ENCODE results near the gene CUBN.

Gene CUBN

DNA sequence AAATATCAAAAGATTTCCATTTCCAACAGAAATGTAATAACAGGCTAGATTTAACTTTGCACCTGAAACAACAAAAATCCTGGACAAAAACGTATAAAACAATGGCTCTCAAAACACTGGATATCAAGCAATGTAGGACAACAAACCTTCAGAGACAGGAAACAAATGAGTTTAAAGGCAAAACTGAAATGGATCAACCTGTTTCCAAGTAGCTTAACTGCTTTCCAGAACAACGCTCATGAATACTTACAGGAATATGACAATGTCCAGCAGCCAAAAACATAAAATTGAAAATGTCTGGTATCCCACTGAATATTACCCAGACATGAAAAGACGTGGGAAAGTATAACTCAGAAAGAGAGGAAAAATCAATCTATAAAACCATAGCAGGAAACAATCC lies 62.8 kb downstream of the CUBN start:
- no peak for DNase-seq

DNA sequence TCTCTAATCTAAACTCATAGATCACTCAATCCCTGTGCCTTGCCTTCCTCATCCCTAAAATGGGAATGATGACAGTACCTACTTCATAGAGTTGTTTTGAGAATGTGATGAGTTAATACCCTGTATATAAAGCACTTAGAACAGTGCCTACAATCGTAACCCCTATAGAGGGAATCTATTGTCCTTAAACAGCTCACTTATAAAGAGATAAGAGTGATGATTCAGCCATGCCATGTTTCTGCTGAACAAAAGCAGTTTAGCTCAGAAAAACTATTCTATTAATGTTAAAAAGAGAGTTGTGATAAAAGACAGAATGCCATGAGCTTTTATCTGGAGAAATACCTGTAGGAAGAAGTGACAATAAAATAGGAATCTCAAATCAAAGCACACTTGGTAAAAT lies 63.6 kb downstream of the CUBN start:
- DNase-seq, result no peak

DNA sequence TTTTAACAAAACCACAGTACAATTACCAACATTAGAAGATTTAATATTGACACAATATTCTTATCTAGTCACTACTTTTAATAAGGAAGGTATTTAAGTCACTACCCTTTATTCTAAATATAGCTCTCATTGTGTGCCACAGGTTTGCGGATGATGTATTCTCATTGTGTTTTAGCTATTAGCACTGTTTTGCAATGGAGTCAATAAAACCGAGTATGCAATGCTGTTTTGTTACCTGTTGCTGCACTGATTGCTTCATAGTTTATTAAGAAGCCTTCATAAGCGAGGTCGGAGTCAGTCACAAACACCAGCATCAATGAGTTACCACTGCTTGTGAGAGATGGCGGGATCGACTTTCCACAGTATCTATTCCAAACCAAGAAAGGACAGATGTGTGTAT lies 64.3 kb downstream of the CUBN start:
- DNase-seq, result no peak

DNA sequence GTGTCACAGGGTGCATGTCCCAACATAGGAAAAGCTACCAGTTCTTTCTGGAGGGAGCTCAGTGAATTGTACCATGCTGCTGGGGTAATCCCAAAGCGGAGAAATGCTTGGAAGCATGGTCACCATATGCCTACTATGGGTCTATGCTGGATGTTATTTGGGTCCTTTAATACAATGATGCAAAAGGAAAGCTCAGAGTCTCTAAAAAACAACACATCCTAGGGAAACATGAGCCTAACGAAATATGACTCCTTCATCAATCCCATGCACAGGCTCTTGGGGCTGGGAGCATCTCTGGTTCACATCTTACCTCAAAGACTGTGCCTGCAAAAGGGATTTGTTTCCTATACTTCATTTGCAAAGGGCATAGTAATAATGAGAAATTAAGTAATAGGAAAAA lies 65.2 kb downstream of the CUBN start:
- no peak for DNase-seq

DNA sequence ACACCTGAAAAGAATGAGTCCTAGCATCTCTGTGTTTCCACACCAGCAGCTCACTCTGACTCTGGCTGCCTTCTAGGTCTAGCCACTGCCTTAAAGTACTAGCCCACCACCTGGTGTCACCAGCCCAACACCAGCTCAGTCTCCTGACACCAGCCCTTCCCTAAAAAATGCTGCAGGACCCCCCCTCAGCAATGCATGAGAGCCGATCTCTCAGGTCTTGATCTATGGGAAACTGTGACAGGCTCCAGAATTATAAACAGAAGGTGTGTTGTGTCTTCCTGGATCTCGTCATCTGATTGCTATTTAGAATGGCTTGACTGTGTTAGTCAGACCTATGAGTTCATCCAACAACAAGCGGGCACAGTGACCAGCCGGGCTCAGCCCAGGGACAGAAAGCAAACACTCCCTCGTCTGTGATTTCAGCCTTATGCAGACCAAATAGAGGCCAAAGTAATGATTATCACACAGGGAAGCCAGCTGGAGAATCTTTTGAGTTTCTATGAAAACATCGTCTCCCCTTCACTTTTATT lies 66.6 kb downstream of the CUBN start:
- DNase-seq, result no peak

DNA sequence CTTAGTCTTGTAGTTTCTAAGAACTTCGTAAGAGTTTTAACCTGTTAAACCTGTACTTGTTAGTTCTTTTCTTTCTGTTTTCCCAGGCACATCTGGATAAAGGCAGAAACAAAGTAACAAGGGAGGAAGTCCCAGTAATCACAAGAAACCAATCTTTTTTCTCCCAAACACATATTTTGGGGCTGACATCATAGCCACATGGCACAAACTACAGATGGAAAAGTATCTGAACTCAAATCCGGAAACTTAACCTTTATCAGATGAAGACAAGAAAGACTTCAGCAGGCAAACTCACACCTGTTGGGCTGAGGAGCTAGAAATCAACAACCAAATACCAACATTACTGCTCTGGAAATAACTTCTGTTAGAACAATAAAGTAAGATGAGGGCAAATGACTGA lies 67.1 kb downstream of the CUBN start:
- DNase-seq, result no peak

DNA sequence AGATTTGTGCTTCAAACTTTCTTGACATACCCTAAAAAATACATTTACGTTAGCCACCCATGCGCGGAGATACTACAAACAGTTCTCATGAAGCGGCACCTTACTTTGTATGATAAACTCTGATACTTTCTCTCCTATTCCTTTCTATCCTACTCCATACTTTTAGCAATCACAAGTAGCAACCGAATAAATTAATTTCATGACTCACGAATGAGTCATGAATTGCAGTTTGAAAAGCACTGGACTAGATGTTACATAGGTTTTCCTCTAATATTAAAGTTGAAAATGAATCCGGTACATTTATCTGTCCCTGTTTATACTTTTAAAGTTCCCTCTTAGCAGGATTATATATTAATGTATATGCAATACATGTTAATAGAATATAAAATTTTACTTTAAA lies 67.6 kb downstream of the CUBN start:
- DNase-seq, result no peak

DNA sequence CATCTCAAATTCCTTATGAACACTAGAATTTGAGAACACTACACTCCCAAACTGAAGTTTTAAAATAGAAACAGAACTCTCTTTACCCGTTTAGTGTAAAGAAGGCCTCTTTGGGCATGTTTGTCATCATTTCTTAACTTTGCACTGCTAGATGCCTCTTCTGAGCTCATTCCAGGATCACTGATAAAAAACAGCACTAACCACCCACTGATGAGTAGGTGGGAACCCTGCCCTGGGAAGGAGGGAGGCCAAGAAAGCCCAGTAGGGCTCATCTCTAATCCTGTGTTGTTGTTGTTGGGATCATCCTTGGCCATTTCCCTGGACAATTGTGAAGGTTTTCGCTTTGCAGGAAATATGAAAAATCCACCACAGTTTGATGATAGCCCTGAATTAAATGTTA lies 68.2 kb downstream of the CUBN start:
- no peak for DNase-seq

DNA sequence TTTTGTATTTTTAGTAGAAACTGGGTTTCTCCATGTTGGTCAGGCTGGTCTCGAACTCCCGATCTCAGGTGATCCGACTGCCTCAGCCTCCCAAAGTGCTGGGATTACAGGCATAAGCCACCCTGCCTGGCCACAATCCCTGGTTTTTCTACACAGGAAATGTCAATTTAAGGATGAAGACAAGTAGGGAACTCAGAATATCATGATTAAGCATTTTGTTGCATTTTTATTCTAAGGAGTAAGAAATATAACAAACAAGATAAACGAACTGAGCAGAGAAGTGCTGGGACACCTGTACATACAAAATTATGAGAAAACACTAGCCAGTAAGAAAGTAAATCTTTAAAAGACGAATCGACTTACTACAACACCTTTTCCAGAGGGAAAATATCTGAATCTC lies 69.3 kb downstream of the CUBN start:
- DNase-seq, result no peak

DNA sequence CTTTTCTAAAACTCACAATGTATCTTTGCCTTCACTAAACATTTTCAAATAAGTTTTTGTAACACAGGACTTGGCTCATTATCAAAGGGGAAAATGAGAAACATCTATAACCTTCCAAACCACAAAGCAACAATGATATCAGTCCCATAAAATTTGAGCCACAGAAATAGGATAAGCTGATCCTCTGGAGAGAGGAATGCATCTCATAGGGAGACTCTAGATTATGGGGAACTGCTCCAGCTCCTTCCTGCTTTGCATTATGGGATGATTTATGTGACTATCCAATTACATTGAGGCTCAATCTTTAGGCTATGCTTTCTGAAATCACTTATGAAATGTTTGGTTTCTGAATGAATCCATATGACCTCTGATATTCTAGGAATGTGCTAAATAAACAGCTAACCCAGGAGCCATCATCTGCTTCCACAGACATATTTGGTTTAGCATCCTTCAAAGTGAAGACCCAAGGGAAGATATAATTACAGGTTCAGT lies 70.4 kb downstream of the CUBN start:
- no peak for DNase-seq

DNA sequence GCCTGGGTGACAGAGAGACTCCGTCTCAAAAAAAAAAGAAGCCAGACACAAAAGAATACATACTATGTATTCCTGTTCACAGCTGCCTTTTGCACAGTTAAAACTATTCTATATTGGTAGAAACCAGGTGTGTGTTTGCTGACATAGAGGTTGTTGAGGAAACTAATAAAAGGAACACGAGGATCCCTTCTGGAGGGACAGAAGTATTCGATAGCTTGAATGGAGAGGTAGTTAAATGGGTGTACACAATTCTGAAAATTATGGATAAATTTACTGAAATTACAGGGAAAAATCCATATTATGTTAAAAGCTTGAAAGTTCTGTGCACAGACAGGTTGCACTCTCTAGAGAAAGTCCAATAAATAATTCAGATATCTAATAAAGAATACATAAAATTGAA lies 71.5 kb downstream of the CUBN start:
- no peak for DNase-seq

DNA sequence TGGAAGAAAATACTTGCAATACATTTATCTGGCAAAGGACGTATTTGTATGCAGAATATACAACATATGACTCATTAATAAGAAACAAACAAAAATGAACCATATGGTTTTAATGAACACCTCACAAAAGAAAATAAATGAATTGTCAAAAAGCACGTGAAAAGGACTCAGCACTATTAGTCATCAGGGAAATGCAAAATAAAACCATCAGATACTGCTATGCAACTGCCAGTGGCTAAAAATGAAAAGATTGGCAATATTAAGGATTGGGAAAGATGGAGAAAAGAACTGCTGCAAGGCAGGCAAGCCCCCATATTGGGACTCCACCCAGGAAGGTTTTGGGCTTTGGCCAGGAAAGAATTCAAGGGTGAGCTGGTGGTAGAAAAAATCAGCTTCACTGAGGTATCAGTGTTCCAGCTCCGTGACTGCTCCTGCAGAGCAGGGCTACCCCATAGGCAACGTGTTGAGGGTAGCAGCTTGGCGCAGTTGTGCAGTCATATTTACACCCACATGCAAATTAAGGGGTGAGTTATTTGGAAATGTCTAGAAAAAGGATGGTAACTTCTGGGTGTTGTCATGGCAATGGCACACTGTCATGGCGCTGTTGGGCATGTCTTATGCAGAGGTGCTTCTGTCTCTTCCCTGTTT lies 72.7 kb downstream of the CUBN start:
- no peak for DNase-seq

DNA sequence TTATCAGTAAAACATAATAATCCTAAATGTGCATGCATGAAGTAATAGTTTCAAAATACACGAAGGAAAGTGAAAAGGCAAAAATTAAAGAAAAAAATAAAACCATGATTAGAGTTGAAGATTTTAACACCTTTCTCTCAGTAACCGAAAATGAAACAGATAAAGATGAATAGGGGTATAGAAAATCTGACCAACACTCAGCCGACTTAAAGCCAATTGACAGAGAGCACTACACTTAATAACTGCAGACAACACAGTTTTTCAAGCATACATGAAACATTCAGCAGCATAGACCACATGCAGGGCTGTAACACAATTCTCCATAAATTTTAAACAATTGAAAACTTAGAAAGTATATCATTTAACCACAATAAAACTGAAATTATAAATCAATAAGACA lies 76.1 kb downstream of the CUBN start:
- no peak for DNase-seq

DNA sequence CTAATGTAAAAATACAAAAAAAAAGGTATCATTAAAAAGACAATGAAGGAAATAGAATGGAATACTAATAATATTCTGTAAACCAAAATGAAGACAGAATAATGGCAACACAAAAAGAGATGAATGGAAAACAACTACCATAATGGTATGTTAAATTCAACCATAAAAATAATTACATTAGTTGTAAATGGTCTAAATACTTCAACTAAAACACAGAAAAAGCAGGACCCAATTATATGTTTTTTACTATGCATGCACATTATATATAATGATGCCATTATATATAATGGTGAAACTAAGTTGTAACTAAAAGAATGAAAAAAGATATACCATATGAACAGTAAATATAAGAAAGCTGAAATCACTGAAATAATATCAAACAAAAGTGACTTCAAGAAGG lies 76.5 kb downstream of the CUBN start:
- DNase-seq, result no peak

DNA sequence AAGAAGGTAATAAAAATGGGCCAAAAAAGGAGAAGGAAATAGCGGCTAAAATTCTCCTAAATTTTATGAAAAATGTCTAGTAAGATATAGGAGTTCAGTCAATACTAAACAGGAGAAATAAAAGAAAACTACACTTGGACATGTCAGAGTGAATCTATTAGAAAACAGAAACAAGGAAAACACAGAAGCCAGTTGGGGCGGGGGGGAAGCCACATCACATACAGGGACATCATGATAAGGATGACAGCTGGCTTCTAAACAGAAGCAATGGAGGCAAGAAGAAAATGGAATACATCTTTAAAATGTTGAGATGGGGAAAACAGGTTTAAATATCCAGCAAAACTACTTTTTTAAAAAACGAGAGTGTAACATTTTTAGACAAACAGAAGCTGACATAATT lies 77.8 kb downstream of the CUBN start:
- DNase-seq, result no peak

DNA sequence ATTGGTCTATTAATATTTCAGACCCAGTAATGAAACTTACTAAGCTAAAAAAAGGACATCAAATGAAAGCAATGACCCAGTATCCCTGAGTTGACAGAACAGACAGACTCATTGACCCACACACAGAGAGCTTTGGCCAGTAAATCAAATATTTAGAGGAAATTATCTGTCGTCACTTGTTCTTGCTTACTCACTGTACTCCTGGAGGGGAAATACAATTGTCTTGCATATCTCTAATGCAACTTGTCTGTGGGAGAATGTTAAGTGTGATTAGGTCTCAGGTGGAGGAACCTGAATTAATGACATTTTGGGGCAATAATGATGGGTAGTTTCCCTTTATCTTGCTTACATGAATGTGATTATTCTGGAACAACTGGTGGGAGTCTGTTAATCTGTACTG lies 80.4 kb downstream of the CUBN start:
- no peak for DNase-seq

DNA sequence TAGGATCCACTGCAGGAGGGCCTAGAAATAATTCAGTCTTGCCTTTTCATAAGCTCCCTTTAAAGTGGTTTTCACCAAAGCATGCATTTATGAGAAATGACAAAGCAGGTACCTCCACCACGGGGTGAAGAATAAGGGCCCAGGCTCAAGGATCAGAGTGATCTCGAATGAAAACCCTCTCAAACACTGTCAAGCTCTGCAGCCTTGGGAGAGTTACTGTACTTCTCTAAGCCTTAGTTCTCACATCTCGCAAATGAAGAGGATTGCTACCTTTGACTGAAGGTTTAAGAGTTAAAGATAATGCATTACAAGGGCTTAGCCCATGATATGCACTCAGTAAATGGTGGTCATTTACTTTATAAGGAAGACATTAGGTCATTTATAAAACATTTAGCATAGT lies 81.7 kb downstream of the CUBN start:
- no peak for DNase-seq

DNA sequence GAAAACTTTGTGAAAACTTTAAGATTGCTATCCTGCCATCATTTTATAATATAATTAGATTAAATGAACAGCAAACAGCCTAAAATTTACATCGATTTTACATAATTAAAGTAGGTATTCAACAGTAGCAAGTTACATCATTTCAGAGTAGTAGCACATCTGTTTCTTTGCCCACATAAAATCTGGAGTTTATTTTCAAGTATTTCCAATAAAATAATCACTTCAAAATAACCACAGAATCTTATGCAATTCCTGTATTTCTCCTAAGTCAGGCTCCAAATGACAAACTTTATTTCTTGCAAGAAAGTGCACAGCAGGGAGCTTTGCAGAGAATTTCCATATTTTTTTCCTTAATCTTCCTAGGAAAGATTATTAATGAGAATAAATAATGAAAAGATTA lies 82.6 kb downstream of the CUBN start:
- DNase-seq, result no peak

DNA sequence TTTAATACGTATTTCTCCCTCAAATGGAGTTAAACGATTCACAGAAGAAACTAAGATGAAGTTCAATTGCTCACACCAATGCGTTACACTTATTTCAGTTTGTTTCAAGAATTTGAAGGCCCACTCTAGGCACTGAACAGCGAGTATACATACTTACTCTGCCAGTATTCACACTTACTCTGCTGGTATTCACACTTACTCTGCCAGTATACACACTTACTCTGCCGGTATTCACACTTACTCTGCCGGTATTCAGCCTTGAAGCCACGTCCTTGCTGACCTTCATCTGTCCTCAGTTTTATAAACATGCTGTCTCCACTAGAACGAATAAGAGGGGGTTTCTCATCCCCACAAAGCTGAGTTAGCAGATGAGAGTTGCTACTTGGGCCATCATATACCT lies 86.0 kb downstream of the CUBN start:
- no peak for DNase-seq

DNA sequence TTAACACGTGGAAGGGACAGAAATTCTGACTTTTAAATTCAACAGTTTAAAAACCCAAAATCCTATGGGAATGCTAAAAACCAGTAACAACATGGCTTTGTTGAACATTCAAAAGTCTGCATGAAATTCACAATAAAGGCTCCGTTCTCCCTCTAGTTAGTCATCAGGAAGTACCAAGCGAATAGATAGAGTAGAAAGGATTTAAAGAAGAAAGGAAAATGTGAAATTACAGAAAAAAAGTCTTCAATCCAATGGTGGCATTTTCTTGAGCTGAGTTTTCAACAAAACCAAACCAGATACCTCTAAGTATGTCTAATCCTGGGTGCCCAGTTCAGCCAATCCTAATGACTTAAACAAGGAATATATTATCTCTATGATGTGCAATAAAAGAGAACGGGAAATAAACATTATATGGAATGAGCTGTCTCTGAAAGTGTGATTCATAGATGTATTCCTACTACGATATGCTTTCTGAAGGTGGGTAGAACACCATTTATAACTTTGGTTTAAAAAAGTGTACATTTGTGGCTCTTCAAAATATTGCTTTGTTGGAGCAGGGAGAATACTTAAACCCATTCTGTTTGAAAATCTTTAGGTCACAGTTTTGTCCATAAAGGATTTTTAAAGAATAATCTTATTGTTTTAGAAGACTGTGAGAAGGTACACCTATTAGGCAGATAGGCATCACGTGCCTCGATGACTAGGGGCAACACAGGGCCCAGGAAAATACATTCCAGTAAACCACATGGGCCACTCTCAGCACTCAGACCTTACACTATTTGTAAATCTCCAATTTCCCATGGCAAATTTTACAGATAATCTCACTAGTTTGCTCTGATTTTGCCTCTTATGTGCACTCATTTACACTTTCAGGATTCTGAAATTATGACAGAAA lies 87.7 kb downstream of the CUBN start:
- DNase-seq, result no peak

DNA sequence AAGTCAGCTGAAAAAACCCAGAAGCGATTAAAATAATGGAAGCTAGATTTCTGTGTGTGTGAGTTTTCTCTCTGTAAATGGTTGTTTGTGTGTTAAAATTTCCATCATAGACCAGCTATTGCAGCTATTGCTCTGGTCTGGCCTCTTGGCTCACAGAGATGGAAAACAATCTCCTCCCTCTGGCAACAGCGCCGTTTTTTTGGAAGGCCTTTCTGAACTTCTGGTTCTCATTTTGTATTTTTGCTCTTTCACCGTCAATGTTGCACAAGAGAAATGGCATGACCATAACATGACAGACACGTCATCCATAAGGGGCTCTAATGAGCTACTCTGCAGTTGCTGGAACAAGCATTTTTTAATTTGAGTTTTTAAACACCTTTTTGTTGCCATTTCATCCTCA lies 91.0 kb downstream of the CUBN start:
- DNase-seq, result no peak

DNA sequence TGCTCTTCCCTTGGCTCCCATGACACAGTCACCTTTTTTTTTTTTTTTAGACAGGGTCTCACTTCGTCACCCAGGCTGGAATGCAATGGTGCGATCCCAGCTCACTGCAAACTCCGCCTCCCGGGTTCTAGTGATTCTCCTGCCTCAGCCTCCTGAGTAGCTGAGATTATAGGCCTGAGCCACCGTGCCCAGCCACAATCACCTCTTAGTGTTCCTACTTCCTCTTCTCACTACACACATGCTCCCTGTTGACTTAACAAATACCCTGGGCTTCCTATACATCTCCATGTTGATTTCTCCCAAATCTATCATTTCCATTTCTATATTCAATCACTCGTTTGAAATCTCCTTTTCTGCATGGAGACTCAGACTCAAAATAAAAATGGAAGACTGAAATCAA lies 91.7 kb downstream of the CUBN start:
- no peak for DNase-seq

DNA sequence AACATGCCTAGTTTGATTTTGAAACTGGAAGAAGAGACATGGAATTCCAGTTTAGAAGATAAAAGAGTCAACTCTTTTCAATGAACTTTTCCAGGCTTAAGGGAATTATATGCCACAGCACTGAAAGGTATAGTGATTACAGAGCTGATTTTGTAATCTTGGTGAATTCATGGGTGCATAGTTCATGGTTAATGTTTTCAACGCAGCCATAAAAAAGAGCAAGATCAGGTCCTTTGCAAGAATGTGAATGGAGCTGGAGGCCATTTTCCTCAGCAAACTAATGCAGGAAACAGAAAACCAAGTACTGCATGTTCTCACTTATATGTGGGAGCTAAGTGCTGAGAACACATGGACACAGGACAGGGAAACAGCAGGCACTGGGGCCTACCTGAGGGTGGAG lies 94.2 kb downstream of the CUBN start:
- DNase-seq, result no peak

DNA sequence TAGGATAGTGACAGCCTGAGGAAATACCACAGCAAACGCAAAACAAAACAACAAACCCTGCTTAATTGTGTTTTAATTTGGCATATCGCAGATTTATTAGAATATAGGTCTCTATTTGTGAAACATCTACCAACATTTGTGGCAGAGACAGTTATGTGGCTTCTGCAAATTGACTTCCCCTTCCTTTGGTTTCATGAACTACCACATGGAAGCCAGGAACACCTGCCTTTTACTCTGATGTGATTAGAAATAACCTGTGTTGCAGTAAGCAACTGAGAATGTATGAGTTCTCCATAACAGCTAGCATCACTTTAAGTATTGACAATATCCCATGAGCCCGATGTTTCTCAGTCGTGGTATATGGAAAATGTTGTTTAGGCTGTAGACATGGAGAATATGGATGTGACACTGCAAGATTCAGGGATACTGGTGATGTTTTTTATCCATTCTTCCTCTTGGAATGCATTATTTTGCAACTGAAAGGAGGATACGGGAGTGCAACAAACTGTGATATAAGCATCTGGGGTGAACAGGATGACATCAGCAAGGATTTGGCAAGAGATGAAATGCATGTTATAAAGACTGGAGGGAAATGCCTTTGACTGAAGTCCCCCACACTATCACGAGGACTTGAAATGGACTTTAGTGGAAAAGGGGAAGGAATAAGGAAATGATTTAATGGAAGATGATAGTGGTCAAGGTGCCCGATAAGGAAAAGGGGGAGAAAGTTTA lies 95.9 kb downstream of the CUBN start:
- no peak for DNase-seq
